Activated naive CD4-positive, alpha-beta T cell treated with anti-CD3 and anti-CD28 coated beads, Interleukin-2, amount 50 U/mL, for 16 hours (primary cell): ENCODE results near the gene SENP5.
"Not testable (repeated sequence)": the region's sequence is repeated elsewhere in the genome, so short reads cannot be mapped to it uniquely, and the experiment has no call there.

Experiments
- DNase-seq: peaks from one replicate; pipeline ENCODE4 v3.0.0-alpha.2; 2020

The SENP5 gene

GRCh38 chr3:196867507-196868296 lies at the start of gene SENP5:
TSS of gene SENP5 (plus strand) at chr3:196867920. CDS start at chr3:196885182, 17,262 bp downstream.
- DNase-seq: peak; percentile 90

DNA sequence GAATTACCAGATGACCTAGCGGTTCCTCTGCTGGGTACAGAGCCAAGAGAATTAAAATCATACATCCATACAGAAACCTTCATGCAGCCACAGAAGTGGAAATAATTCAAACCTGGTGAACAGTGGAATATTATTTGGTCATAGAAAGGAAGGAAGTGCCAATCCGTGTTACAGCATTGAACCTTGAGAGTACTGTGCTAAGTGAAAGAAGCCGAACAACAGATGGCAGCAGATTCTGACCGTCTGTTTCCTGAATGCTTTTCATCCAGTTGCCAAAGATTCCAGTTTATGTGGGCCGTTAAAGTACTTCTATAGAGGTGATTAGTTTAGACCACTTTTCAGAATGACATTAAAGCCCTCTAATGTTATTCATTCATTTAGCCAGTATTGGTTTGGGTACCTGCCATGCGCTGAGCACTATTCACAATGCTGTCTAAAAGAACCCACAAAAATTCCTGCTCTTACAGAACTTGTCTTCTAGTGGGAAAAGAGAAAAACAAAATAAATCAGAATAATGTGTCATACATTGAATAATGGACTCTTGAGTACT lies 45.8 kb upstream of the SENP5 start:
- DNase-seq: no peak

DNA sequence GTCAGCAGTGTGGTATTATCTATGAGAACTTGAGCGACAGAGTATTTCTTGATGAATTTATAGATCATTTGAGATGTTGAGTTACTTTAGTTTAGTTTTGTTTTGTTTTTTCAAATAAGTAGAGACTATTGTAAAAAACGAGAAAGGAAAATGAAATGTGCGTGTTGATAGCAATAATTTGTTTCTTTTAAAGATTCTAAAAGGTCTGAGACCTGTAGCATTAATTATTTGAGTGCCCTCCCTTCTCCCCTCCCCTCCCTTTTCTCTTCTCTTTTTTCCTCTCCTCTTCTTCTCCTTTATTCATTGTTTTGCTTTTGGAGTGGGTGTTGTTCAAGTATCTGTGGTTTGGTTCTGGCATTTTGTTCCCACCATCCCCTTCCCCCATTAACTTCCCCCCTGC lies 38.1 kb upstream of the SENP5 start:
- not testable (repeated sequence) for DNase-seq

DNA sequence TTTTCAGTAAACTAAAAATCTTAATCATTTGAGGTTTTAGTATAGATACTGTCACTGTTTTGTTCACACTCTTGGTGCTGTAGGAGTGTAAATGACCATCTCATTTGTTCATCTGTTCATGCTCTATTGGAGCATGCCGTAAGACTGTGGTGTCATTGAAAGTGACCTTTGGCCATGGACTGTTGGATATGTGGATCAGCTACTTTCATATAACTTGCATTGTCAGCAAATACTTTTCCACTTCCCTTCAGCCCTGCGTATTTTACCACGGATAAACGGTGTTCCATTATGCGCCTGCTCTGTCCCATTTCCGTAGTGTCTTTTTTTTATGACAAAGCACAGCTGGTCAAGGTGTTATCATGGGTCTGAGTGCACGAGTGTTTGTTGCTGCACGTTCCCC lies 32.6 kb upstream of the SENP5 start:
- DNase-seq: no peak

- not testable (repeated sequence) for DNase-seq
Observed at GRCh38 chr3:196836626-196837025, 31.1 kb upstream of the SENP5 start.

GRCh38 chr3:196837819-196838420 lies 29.8 kb upstream of the SENP5 start:
- DNase-seq: peak; percentile 72

GRCh38 chr3:196839351-196839750 lies 28.4 kb upstream of the SENP5 start:
- DNase-seq: not testable (repeated sequence)

DNA sequence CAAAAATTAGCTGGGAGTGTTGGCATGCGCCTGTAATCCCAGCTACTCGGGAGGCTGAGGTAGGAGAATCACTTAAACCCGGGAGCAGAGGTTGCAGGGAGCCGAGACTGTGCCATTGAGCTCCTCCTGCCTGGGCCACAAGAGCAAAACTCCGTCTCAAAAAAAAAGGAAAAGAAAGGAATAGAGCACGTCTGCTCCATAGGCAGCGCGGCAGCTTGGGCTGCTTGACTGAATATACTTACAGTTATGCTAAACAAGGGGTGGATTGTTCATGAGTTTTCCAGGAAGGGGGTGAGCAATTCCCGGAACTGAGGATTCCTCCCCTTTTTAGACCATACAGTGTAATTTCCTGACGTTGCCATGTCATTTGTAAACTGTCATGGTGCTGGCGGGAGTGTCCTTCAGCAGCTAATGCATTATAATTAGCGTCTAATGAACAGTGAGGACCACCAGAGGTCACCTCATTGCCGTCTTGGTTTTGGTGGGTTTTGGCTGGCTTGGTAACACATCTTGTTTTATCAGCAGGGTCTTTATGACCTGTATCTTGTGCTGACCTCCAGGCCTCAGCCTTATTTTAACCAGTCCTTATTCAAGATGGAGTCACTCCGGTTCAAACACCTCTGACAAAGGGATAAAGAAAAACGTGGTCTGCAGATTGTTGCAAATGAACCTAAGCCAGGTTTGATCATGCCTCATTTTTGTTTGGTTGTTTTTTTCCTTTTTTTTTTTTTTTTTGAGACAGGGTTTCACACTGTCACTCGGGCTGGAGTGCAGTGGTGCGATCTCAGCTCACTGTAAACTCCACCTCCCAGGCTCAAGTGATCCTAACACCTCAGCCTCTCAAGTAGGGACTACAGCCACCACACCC lies 24.9 kb upstream of the SENP5 start:
- no peak for DNase-seq

DNA sequence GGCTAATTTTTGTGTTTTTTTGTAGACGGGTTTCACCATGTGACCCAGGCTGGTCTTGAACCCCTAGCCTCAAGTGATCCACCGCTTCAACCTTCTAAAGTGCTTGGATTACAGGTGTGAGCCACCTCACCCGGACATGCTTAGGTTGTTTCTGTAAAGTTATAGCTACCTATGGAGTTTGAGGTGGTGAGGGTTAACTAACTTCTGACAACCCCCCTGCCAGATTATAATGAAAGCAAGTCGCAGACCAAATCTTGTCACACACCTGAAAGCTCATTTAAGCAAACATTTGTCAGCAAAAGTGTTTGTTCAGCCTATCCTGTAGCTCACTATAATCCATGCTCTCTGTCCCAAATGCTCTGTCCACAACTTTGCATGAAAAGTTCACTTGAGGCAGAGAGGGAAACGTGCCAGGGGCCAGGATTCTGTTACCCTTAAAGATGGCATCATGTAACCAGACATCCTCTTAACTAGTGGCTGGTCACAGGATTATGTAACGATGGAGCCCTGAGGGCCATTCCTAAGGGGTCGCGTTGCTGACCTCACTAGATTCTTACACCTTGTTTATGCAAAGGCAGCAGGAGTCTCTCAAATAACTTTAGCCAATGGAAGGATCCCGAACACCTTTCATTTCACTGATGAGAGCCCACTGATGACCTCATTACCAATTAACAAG lies 24.1 kb upstream of the SENP5 start:
- DNase-seq: no peak

DNA sequence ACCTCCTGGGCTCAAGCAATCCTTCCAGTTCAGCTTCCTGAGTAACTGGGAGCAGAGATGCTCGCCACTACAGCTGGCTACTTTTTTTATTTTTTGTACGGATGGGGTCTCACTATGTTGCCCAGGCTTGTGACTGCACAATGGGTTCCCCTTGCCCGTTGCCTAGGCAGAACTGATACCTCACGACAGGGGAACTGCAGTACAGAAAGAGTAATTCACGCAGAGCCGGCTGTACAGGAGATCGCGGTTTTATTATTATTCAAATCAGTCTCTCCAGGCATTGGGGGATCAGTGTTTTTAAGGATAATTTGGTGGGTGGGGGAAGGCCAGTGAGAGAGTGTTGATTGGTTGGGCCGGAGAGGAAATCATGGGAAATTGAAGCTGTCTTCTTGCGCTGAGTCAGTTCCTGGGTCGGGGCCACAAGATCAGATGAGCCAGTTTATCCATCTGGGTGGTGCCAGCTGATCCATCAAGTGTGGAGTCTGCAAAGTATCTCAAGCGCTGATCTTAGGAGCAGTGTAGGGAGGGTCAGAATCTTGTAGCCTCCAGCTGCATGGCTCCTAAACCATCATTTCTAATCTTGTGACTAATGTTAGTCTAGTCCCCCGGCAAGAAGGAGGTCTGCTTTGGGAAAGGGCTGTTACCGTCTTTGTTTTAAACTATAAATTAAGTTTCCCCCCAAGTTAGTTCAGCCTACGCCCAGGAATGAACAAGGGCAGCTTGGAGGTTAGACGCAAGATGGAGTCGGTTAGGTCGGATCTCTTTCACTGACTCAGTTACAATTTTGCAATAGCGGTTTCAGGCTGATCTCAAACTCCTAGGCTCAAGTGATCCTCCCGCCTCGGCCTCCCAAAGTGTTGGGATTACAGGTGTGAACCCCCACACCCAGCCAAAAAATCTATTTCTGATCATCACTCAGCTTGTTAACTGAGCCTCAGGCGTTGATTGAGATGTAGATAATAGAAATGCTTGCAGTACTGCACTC lies 23.2 kb upstream of the SENP5 start:
- not testable (repeated sequence) for DNase-seq

DNA sequence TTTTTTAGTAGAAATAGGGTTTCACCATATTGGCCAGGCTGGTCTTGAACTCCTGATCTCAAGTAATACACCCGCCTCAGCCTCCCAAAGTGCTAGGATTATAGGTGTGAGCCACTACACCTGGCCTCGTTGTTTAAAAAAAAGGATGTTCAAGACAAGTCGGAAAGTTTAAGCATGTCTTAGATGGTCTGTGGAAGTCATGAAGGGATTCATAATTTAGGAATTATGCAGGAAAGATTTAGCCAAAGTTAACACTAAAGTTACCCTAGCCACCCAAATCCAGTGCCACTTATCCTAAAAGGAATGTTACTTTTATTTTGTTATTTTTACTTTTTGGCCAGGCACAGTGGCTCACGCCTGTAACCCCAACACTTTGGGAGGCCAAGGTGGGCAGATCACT lies 19.3 kb upstream of the SENP5 start:
- not testable (repeated sequence) for DNase-seq

- no peak for DNase-seq
Observed at GRCh38 chr3:196849180-196849741, 18.5 kb upstream of the SENP5 start.

DNA sequence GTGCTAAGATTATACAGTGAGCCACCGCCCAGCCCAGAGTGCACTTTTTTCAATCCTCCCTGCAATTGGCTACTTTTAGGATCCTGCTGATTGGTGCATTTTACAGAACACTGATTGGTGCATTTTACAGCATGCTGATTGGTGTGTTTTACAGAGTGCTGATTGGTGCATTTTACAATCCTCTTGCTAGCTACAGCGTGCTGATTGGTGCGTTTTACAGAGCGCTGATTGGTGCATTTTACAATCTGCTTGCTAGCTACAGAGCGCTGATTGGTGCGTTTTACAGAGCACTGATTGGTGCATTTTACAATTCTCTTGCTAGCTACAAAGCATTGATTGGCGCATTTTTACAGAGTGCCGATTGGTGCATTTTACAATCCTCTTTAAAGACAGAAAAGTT lies 4.7 kb upstream of the SENP5 start:
- DNase-seq: not testable (repeated sequence)

- DNase-seq: no peak
Observed at GRCh38 chr3:196867155-196867506, 589 bp upstream of the SENP5 start.

DNA sequence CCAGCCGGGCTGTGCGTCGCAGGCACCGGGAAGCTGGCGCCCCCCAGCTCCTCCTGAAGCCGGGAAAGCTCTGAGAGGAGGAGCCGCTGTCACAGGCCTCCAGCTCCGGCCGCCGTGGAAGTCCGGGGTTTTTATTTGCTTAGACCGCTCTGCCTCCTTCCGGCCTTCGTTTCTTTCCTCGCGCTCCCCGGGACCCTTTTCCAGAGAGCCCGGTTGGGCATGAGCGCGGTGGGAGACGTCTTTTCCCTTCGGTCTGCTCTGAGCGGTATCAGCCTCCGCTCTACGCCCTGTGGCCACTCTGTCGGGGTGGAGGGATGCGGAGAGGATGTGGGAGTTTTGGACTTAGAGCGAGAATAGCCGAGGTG lies 559 bp downstream of the SENP5 start:
- DNase-seq: peak; percentile 15

DNA sequence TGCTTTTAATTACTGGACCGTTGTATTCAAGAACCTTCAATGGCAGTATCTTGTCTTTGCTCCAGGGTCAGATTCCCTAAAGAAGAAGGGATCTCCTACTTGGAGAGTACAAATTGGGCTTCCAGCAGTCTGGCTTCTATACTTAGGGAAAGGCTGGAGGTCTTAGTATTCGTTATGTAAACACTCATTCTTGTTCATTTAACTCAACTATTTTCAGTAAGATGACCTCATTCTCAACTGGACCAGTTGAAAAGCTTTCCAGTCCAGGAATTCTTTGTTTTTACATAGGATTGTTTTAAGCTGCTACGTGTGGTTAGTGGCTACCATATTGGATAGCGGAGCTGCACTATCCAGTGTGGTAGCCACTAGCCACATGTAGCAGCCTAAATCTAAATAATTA lies 4.6 kb downstream of the SENP5 start:
- DNase-seq: no peak

- not testable (repeated sequence) for DNase-seq
Observed at GRCh38 chr3:196874511-196875094, 6.9 kb downstream of the SENP5 start.

GRCh38 chr3:196875258-196875657 lies 7.5 kb downstream of the SENP5 start:
- DNase-seq: no peak

GRCh38 chr3:196883361-196883760 lies 15.6 kb downstream of the SENP5 start:
- DNase-seq: no peak

DNA sequence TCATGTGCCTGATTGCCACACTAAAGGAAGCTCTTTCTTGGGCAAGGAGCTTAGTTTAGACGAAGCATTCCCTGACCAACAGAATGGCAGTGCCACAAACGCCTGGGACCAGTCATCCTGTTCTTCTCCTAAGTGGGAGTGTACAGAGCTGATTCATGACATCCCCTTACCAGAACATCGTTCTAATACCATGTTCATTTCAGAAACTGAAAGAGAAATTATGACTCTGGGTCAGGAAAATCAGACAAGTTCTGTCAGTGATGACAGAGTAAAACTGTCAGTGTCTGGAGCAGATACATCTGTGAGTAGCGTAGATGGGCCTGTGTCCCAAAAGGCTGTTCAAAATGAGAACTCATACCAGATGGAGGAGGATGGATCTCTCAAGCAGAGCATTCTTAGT lies 18.4 kb downstream of the SENP5 start:
- DNase-seq: no peak
